K562 (cell line): ENCODE results near the gene PLEKHA6. TPM values are rescaled to one million over a fixed set of nuclear protein-coding genes. Genes with fewer than 3 reads are reported as not detected.

Experiments used
- ATAC-seq: fragments of 200-7000 bp; cut with Tn5 transposase; 3 replicates; pipeline ENCODE4 v1.9.1; 2020; ENCODE audit warnings: moderate library complexity
- BruUV-seq: library from RNA; stranded (reverse); fragments of 400-500 nt; replicated peaks from 2 replicates; lab custom pipeline; 2021; lab: Mats Ljungman, UMichigan
- CTCF ChIA-PET: fragments of 300-600 bp; formaldehyde crosslinking; extraction: SDS; loops from one replicate; lab custom pipeline; 2021; ENCODE audit warnings: low intra/inter-chr PET ratio; lab: Yijun Ruan, JAX
- POLR2A ChIA-PET: fragments of 300-600, 350-650 bp; sonication (Branson Sonifier 250); formaldehyde crosslinking; extraction: SDS; loops from one replicate; lab custom pipeline; 2021; ENCODE audit warnings: antibody characterized with exemption, inconsistent platforms; lab: Yijun Ruan, JAX
- DNase-seq, 4 experiments: peaks; one replicate each; pipeline versions ENCODE4 v3.0.0 to v3.0.0-alpha.2; 2011 to 2018; ENCODE audit warnings: low spot score in 3 of 4, mixed read lengths in 3 of 4; ENCODE audit errors: extremely low read depth in 1 of 4
- FAIRE-seq: peaks from 2 replicates; lab custom pipeline; 2011; peaks lifted over from hg19 to GRCh38; lab: Jason Lieb, UNC
- H2AFZ ChIP-seq: 2 replicates; pipeline ENCODE4 v1.6.0; 2011; ENCODE audit warnings: low read depth, low read length, control low read depth, inconsistent platforms
- H3K27ac ChIP-seq: fragments of 200-600 bp; 3 replicates; pipeline ENCODE4 v1.8.0; 2011; ENCODE audit warnings: low read depth, mild to moderate bottlenecking, control low read depth, inconsistent platforms, low read length, moderate library complexity, mixed read lengths; ENCODE audit errors: extremely low read depth
- H3K27me3 ChIP-seq, 2 experiments: fragments of 300-600 bp in 1 of 2; 2 replicates in 1 of 2; 3 replicates in 1 of 2; pipeline versions ENCODE4 v1.6.0 to v1.8.0; 2011; ENCODE audit warnings: inconsistent platforms in 2 of 2, low read length in 2 of 2, mild to moderate bottlenecking in 1 of 2, mixed read lengths in 1 of 2, moderate library complexity in 1 of 2; ENCODE audit not compliant: control insufficient read depth in 2 of 2, insufficient read depth in 2 of 2
- H3K36me3 ChIP-seq: fragments of 300-600 bp; 3 replicates; pipeline ENCODE4 v1.8.0; 2011; ENCODE audit warnings: mild to moderate bottlenecking, low read length, inconsistent platforms; ENCODE audit not compliant: control insufficient read depth, insufficient read depth
- H3K4me1 ChIP-seq, 2 experiments: fragments of 200-600 bp in 1 of 2; replicated peaks in 1 of 2; 2 replicates in 1 of 2; 3 replicates in 1 of 2; pipeline versions ENCODE4 v1.5.1 to v1.8.0; 2011; ENCODE audit warnings: inconsistent platforms in 2 of 2, low read length in 2 of 2, mild to moderate bottlenecking in 1 of 2, mixed read lengths in 1 of 2, moderate library complexity in 1 of 2; ENCODE audit not compliant: control insufficient read depth in 2 of 2, insufficient read depth in 2 of 2
- H3K4me2 ChIP-seq: 2 replicates; pipeline ENCODE4 v1.6.1; 2011; ENCODE audit warnings: low read length, control low read depth, inconsistent platforms, mixed read lengths; ENCODE audit not compliant: insufficient read depth
- H3K4me3 ChIP-seq: fragments of 200-600 bp; sonication (generic), shearing (Covaris generic); 2 replicates; pipeline ENCODE4 v1.5.1; 2016; ENCODE audit warnings: control low read depth, inconsistent platforms
- H3K79me2 ChIP-seq: fragments of 200-600 bp; 3 replicates; pipeline ENCODE4 v1.8.0; 2011; ENCODE audit warnings: low read length, inconsistent platforms; ENCODE audit not compliant: control insufficient read depth, insufficient read depth
- H3K9ac ChIP-seq, 2 experiments: 2 replicates each; pipeline versions ENCODE4 v1.6.0 to v1.6.1; 2011; ENCODE audit warnings: low read depth in 2 of 2, low read length in 2 of 2, control low read depth in 1 of 2, inconsistent platforms in 1 of 2, mild to moderate bottlenecking in 1 of 2, mixed read lengths in 1 of 2; ENCODE audit not compliant: insufficient read depth in 1 of 2
- H3K9me1 ChIP-seq: one replicate; pipeline ENCODE4 v1.6.0; 2011; ENCODE audit warnings: inconsistent platforms, mild to moderate bottlenecking, low read length, moderate library complexity; ENCODE audit not compliant: control insufficient read depth, insufficient read depth
- H3K9me3 ChIP-seq: replicated peaks from 2 replicates; pipeline ENCODE4 v1.5.1; 2011; ENCODE audit warnings: low read depth, low read length, inconsistent platforms; ENCODE audit not compliant: control insufficient read depth, insufficient read depth
- H4K20me1 ChIP-seq: replicated peaks from 2 replicates; pipeline ENCODE4 v1.6.1; 2011; ENCODE audit warnings: low read length, inconsistent platforms, mixed read lengths; ENCODE audit not compliant: control insufficient read depth, insufficient read depth
- JUN ChIP-seq, 2 experiments: sonication (generic) in 1 of 2; formaldehyde crosslinking in 1 of 2; IDR thresholded peaks; 2 replicates each; pipeline versions ENCODE4 v1.6.1 to v1.8.0; 2012 to 2022; ENCODE audit warnings: borderline replicate concordance in 2 of 2, mild to moderate bottlenecking in 2 of 2, improper control_type of control experiment in 1 of 2, low read depth in 1 of 2, low read length in 1 of 2, missing genetic modification reagents in 1 of 2
- PHB2 ChIP-seq: fragments of 450-650 bp; IDR thresholded peaks from 2 replicates; pipeline ENCODE4 v1.6.1; 2017; ENCODE audit warnings: low read depth
- PRPF4 ChIP-seq: fragments of 200-400 bp; formaldehyde crosslinking; IDR thresholded peaks from one replicate; pipeline ENCODE4 v1.6.1; 2017; ENCODE audit warnings: low read length, low read depth, mild to moderate bottlenecking; ENCODE audit not compliant: insufficient read depth, poor library complexity, severe bottlenecking
- ZBTB17 ChIP-seq: fragments of 450-650 bp; formaldehyde crosslinking; IDR thresholded peaks from 2 replicates; pipeline ENCODE4 v1.4.0; 2020; ENCODE audit warnings: mild to moderate bottlenecking
- ZC3H11A ChIP-seq: IDR thresholded peaks from 2 replicates; pipeline ENCODE4 v1.6.1; 2012; ENCODE audit warnings: low read depth, low read length, improper control_type of control experiment
- ZNF507 ChIP-seq: conservative IDR thresholded peaks from 2 replicates; pipeline ENCODE4 v1.6.1; 2017; ENCODE audit warnings: missing genetic modification characterization, missing compliant biosample characterization
- ZNF583 ChIP-seq: fragments of 250-450 bp; sonication (Bioruptor Pico); IDR thresholded peaks from 2 replicates; pipeline ENCODE4 v1.4.0; 2020
- WGBS: fragments of 100-300 bp; shearing (Covaris generic); methylation state at CpG from one replicate; pipeline ENCODE4 v1.1.6; 2016; ENCODE audit warnings: low coverage, mixed read lengths; ENCODE audit not compliant: insufficient coverage; ENCODE audit errors: missing lambda C conversion rate; 5-methylcytosine and 5-hydroxymethylcytosine counted together
- in situ Hi-C: fragments of 300-500 bp; cut with MboI; formaldehyde crosslinking; loops from 4 replicates; pipeline ENCODE4 v1.15.0; 2018; ENCODE audit warnings: inconsistent platforms, mixed read lengths
- intact Hi-C: fragments of 100-400 bp; cut with micrococcal nuclease; formaldehyde crosslinking; loops from 2 replicates; pipeline ENCODE4 v1.14.2; 2022
- polyA plus RNA-seq, 8 experiments: library from polyadenylated mRNA; depleted of rRNA in 4 of 8; stranded (reverse) in 5 of 8; unstranded in 3 of 8; fragments of >200 nt; fragmentation: Nextera tagmentation in 2 of 8; fragmentation: Illumina TruSeq in 1 of 8; extraction: Ambion mirVana in 2 of 8; extraction: Trizol in 1 of 8; gene quantifications; 2 replicates each; pipeline versions ENCODE4 v1.2.1 to v1.2.3, GENCODE V29; 2011 to 2014; ENCODE audit warnings: inconsistent platforms in 1 of 8, missing spikeins in 1 of 8
- total RNA-seq, 7 experiments: library from RNA; depleted of rRNA in 6 of 7; stranded (reverse); fragments of >200 nt in 6 of 7; fragmentation: Illumina TruSeq in 2 of 7; extraction: Trizol in 2 of 7; gene quantifications; 2 replicates each; pipeline versions ENCODE4 v1.2.1 to v1.2.3, GENCODE V29; 2011 to 2021; ENCODE audit warnings: low replicate concordance in 1 of 7
- TF ChIP-seq, protein P1 (sequence below), 2 experiments: fragments of 200-800 bp in 1 of 2; sonication (Bioruptor generic) in 1 of 2; sonication (generic) in 1 of 2; formaldehyde crosslinking in 1 of 2; IDR thresholded peaks in 1 of 2; conservative IDR thresholded peaks in 1 of 2; 2 replicates each; pipeline versions ENCODE4 v1.5.0 to v1.6.1; 2016 to 2020; ENCODE audit warnings: missing compliant biosample characterization in 1 of 2, missing genetic modification characterization in 1 of 2, missing genetic modification reagents in 1 of 2
- TF ChIP-seq, protein P2 (sequence below): fragments of 150-350 bp; conservative IDR thresholded peaks from 2 replicates; pipeline ENCODE4 v1.6.1; 2014; ENCODE audit warnings: low read length
- TF ChIP-seq, protein P3 (sequence below): fragments of 450-650 bp; IDR thresholded peaks from 2 replicates; pipeline ENCODE4 v1.6.1; 2016; ENCODE audit warnings: low read depth, mild to moderate bottlenecking, moderate library complexity
- TF ChIP-seq, protein P4 (sequence below), 3 experiments: fragments of 200-800 bp in 1 of 3; sonication (Bioruptor generic) in 1 of 3; sonication (generic) in 1 of 3; formaldehyde crosslinking in 1 of 3; IDR thresholded peaks; 2 replicates each; pipeline versions ENCODE4 v1.6.1 to v1.8.0; 2016 to 2022; ENCODE audit warnings: mild to moderate bottlenecking in 2 of 3, missing compliant biosample characterization in 2 of 3, missing genetic modification characterization in 2 of 3, missing genetic modification reagents in 1 of 3

The PLEKHA6 gene
- total and polyA plus RNA-seq, 9 of the 15 experiments (the other 6 are each of a cell fraction or from before 2014, with no cell fraction given) = under 0.01 to 0.33 (median 0.01) TPM; not detected in 4

DNA sequence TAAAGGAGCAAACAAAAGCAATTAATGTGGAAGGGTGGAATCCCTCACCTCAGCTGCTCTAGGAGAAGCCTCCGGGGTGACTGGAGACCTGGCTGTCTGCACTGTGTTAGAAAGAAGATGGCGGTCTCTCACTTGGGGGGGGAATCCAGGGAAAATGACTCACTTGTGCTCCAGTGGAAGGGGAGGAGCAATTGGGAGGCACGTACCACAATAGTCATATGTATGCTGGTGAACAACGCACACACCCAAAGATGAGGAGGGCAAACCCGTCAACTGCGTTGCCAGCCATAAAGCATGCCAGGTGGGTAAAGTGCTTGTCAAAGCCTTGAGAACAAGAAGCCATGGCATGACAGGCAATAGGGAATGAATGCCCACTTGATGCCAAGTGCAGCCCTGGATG lies 22.1 kb downstream of the PLEKHA6 start (continued):
- TF ChIP-seq, protein P1, sequence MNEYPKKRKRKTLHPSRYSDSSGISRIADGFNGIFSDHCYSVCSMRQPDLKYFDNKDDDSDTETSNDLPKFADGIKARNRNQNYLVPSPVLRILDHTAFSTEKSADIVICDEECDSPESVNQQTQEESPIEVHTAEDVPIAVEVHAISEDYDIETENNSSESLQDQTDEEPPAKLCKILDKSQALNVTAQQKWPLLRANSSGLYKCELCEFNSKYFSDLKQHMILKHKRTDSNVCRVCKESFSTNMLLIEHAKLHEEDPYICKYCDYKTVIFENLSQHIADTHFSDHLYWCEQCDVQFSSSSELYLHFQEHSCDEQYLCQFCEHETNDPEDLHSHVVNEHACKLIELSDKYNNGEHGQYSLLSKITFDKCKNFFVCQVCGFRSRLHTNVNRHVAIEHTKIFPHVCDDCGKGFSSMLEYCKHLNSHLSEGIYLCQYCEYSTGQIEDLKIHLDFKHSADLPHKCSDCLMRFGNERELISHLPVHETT (CRISPR knock-in tag; conservative IDR thresholded peaks at IDR 0.05 in 1 of 2, IDR thresholded peaks at IDR 0.05 in 1 of 2) = peak in 1 of 2 experiments; percentile 49; a peak in 1 of 4 replicates
- TF ChIP-seq JUN (IDR thresholded peaks at IDR 0.05; ENCODE audit: borderline replicate concordance, low read depth, low read length) = peak; percentile 22; the same call in 1 of the 2 replicates
- TF ChIP-seq JUN (CRISPR knock-in tag; IDR thresholded peaks at IDR 0.05; ENCODE audit: borderline replicate concordance) = no peak
- TF ChIP-seq ZNF583 (CRISPR knock-in tag) = no peak
- TF ChIP-seq PHB2 = no peak

DNA sequence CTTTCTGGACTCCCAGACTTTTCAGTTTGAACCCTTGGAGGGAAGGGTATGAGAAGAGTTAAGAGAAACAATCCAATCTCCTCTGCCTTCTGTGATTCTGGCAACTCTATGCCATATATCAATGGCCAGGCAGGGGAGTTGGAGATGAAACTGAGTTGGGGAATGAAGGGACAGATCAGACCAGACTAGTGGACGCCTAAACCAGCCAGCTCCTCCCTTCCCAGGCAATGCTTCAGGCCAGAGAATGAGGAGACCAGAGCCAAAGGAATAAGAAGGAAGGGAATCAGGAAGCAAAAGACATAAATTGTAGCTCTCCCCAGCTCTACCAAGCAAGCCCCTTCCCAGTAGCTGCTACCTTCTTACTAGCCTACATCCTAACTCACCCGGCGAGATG lies 22.7 kb downstream of the PLEKHA6 start:
- no TSS peak for BruUV-seq
- ChIA-PET CTCF (no interaction called here), POLR2A (interaction anchor here (0.6 to 1.5 kb wide), 4 partner anchors 11 to 463 kb away, joined by 3 to 4 read pairs (median 4); no protein-coding TSS in a partner anchor)
- H3K4me2 ChIP-seq = no peak overlapping the region
- H3K4me1 ChIP-seq = no peaks in the 10 kb centered on the region
- H3K27me3 ChIP-seq = peaks cover 51 to 79% of the 10 kb centered on the region in 2 experiments
- no peaks in the 10 kb centered on the region for H3K9me3 ChIP-seq
- 0 out of 2 replicates have a peak, but pooled peaks cover 3% of the 10 kb centered on the region for H4K20me1 ChIP-seq
- TF ChIP-seq ZNF507 = no peak
- TF ChIP-seq, protein P2, sequence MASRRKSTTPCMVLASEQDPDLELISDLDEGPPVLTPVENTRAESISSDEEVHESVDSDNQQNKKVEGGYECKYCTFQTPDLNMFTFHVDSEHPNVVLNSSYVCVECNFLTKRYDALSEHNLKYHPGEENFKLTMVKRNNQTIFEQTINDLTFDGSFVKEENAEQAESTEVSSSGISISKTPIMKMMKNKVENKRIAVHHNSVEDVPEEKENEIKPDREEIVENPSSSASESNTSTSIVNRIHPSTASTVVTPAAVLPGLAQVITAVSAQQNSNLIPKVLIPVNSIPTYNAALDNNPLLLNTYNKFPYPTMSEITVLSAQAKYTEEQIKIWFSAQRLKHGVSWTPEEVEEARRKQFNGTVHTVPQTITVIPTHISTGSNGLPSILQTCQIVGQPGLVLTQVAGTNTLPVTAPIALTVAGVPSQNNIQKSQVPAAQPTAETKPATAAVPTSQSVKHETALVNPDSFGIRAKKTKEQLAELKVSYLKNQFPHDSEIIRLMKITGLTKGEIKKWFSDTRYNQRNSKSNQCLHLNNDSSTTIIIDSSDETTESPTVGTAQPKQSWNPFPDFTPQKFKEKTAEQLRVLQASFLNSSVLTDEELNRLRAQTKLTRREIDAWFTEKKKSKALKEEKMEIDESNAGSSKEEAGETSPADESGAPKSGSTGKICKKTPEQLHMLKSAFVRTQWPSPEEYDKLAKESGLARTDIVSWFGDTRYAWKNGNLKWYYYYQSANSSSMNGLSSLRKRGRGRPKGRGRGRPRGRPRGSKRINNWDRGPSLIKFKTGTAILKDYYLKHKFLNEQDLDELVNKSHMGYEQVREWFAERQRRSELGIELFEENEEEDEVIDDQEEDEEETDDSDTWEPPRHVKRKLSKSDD = no peak
- peak; percentile 75; the same call in 1 of the 2 replicates for TF ChIP-seq ZBTB17
- TF ChIP-seq, protein P3, sequence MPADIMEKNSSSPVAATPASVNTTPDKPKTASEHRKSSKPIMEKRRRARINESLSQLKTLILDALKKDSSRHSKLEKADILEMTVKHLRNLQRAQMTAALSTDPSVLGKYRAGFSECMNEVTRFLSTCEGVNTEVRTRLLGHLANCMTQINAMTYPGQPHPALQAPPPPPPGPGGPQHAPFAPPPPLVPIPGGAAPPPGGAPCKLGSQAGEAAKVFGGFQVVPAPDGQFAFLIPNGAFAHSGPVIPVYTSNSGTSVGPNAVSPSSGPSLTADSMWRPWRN = no peak
- no peak for TF ChIP-seq PRPF4
- TF ChIP-seq ZC3H11A = no peak
- TF ChIP-seq, protein P4, sequence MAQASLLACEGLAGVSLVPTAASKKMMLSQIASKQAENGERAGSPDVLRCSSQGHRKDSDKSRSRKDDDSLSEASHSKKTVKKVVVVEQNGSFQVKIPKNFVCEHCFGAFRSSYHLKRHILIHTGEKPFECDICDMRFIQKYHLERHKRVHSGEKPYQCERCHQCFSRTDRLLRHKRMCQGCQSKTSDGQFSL (CRISPR knock-in tag; IDR thresholded peaks at IDR 0.05) = no peak
- TF ChIP-seq, protein P4 (tag; IDR thresholded peaks at IDR 0.05) = no peak
- no peak for DNase-seq
- 6% methylated on average over 3 of the region's 3 CpGs for WGBS
- FAIRE-seq = no peak
- no peak for ATAC-seq
- in situ Hi-C loops (no loop called here), intact Hi-C loops (no loop called here)
- H3K9ac ChIP-seq = no peak overlapping the region
- no peaks in the 10 kb centered on the region for H3K79me2 ChIP-seq
- H3K27ac ChIP-seq = no peak overlapping the region
- H2AFZ ChIP-seq = no peak overlapping the region
- no peaks in the 10 kb centered on the region for H3K36me3 ChIP-seq
- H3K9me1 ChIP-seq = no peaks in the 10 kb centered on the region
- no peak overlapping the region for H3K4me3 ChIP-seq
